ENCODE results near the gene S100A6. TPM values are rescaled to one million over a fixed set of nuclear protein-coding genes. Genes with fewer than 3 reads are reported as not detected.

S100A6 gene
- total RNA-seq, 1 experiment from 2014 or later: 2,572 TPM

DNA sequence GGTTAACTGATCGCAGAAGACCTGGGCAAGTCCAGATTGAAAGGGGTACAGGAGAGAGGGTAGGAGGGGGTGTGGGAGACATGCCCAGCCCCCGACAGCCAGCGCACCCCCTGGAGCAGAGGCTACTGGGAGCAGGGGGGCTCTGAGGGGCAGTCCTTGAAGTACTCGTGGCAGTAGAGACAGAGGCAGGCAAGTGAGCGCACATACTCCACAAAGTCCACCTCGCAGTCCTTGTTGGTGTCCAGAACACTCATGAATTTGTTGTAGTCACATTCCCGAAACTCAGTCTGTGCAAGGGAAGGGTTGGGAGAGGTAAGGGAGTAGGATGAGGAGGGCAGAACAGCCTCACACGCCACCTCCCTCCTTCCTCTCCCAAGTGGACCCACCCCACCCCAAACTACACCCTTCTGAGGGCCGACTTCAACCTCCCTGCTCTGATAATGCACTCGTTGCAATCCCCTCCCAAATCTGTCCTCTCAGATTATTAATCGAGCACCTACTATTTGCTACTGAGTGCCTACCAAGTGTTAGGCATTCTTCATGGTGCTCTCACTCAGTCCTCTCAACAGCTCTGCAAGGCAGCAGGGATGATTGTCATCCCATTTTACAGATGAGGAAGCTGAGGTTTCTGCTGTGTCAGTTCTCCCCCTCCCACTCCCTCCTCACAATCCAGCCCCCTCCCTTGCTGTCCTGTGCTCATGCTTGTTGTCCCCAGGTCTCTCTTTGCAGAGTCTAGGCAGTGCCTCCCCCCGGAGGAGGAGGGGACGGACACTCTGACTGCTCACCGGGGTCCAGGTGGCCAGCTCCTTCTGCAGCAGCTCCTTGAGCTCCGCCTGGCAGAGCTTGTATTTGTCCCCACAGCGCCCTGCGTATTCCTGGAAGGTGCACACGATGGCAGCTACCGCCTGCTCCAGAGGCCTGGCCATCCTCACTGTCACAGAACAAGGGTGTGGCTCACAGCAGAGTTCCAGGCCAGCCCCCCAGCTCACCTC is 12.1 kb upstream of the S100A6 start:
- no peak for TF ChIP-seq EZH2phosphoT487 (IDR thresholded peaks at IDR 0.05; ENCODE audit: borderline replicate concordance, low read length)
- TF ChIP-seq, protein P1, sequence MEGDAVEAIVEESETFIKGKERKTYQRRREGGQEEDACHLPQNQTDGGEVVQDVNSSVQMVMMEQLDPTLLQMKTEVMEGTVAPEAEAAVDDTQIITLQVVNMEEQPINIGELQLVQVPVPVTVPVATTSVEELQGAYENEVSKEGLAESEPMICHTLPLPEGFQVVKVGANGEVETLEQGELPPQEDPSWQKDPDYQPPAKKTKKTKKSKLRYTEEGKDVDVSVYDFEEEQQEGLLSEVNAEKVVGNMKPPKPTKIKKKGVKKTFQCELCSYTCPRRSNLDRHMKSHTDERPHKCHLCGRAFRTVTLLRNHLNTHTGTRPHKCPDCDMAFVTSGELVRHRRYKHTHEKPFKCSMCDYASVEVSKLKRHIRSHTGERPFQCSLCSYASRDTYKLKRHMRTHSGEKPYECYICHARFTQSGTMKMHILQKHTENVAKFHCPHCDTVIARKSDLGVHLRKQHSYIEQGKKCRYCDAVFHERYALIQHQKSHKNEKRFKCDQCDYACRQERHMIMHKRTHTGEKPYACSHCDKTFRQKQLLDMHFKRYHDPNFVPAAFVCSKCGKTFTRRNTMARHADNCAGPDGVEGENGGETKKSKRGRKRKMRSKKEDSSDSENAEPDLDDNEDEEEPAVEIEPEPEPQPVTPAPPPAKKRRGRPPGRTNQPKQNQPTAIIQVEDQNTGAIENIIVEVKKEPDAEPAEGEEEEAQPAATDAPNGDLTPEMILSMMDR (conservative IDR thresholded peaks at IDR 0.05; ENCODE audit: low read depth, low read length): no peak
- TF ChIP-seq EZH2 (IDR thresholded peaks at IDR 0.05; ENCODE audit: low read length, unreplicated experiment): no peak
- ChIA-PET POLR2A (ENCODE audit: unreplicated experiment) (no interaction called here), CTCF (no interaction called here)
- Histone ChIP-seq H3F3A (ENCODE audit: low read length, unreplicated experiment) (no peaks in the 10 kb centered on the region), H3K9me3 (ENCODE audit: low read length) (no peaks in the 10 kb centered on the region), H3K4me1 (ENCODE audit: insufficient read depth, low read length) (peaks cover 53% of the 10 kb centered on the region), H3K79me2 (ENCODE audit: low read length) (peaks cover 15% of the 10 kb centered on the region), H3K27me3 (ENCODE audit: low read length) (no peaks in the 10 kb centered on the region), H3K27ac (ENCODE audit: low read length) (peak overlapping the region; percentile 80; the same call in 1 of the 2 replicates), H3K4me3 (ENCODE audit: low read length) (no peak overlapping the region), H3K9me2 (replicated peaks; ENCODE audit: low read length) (no peaks in the 10 kb centered on the region), H3K9ac (ENCODE audit: low read length) (peak overlapping the region; percentile 72), H2AFZ (ENCODE audit: low read length) (no peak overlapping the region), H3K36me3 (ENCODE audit: low read depth, low read length) (no peaks in the 10 kb centered on the region), H3K4me2 (ENCODE audit: low read length) (no peak overlapping the region), H4K20me1 (ENCODE audit: low read length) (no peaks in the 10 kb centered on the region)
- ATAC-seq (no peak), DNase-seq (no peak)
- intact Hi-C loops (cut with micrococcal nuclease): loop anchor here (5.0 kb wide), 1 partner anchor 36 kb away; no protein-coding TSS in a partner anchor
- no TSS peak for BruUV-seq (replicated peaks)

- POLR2A ChIA-PET (ENCODE audit: unreplicated experiment): no interaction called here
Observed at GRCh38 chr1:153546796-153547559, 11.2 kb upstream of the S100A6 start.

More at GRCh38 chr1:153546796-153547559, 11.2 kb upstream of the S100A6 start:
- DNase-seq: no peak
- H3K4me1 ChIP-seq (ENCODE audit: insufficient read depth, low read length): peaks cover 53% of the 10 kb centered on the region
- no peaks in the 10 kb centered on the region for H4K20me1 ChIP-seq (ENCODE audit: low read length)
- no peaks in the 10 kb centered on the region for H3K9me2 ChIP-seq (replicated peaks; ENCODE audit: low read length)
- H3K4me3 ChIP-seq (ENCODE audit: low read length): no peak overlapping the region
- CTCF ChIA-PET: no interaction called here
- intact Hi-C loops (cut with micrococcal nuclease): loop anchor here (5.0 kb wide), 1 partner anchor 35 kb away; no protein-coding TSS in a partner anchor
- TF ChIP-seq, protein P1 (conservative IDR thresholded peaks at IDR 0.05; ENCODE audit: low read depth, low read length): no peak
- TF ChIP-seq EZH2 (IDR thresholded peaks at IDR 0.05; ENCODE audit: low read length, unreplicated experiment) (no peak), EZH2phosphoT487 (IDR thresholded peaks at IDR 0.05; ENCODE audit: borderline replicate concordance, low read length) (no peak)
- H3K36me3 ChIP-seq (ENCODE audit: low read depth, low read length): no peaks in the 10 kb centered on the region
- peaks cover 15% of the 10 kb centered on the region for H3K79me2 ChIP-seq (ENCODE audit: low read length)
- H2AFZ ChIP-seq (ENCODE audit: low read length): no peak overlapping the region
- BruUV-seq (replicated peaks): no TSS peak
- H3F3A ChIP-seq (ENCODE audit: low read length, unreplicated experiment): no peaks in the 10 kb centered on the region
- H3K9me3 ChIP-seq (ENCODE audit: low read length): no peaks in the 10 kb centered on the region
- H3K27me3 ChIP-seq (ENCODE audit: low read length): no peaks in the 10 kb centered on the region
- H3K4me2 ChIP-seq (ENCODE audit: low read length): no peak overlapping the region
- ATAC-seq: no peak
- H3K27ac ChIP-seq (ENCODE audit: low read length): no peak overlapping the region
- no peak overlapping the region for H3K9ac ChIP-seq (ENCODE audit: low read length)
